Neutrophil (primary cell): ENCODE measurements around the gene EIF2D.

Experiments
- H3K27ac ChIP-seq: fragments of 200-600 bp; sonication (generic); 2 replicates; pipeline ENCODE4 v1.5.1; 2016; ENCODE audit warnings: mild to moderate bottlenecking, moderate library complexity
- H3K27me3 ChIP-seq: fragments of 200-600 bp; sonication (generic); 2 replicates; pipeline ENCODE4 v1.6.0; 2016; ENCODE audit warnings: mild to moderate bottlenecking
- H3K36me3 ChIP-seq: fragments of 200-600 bp; sonication (generic); 2 replicates; pipeline ENCODE4 v1.5.1; 2017
- H3K4me1 ChIP-seq, 2 experiments: fragments of 200-600 bp in 1 of 2; sonication (generic) in 1 of 2; 1 replicate in 1 of 2; 2 replicates in 1 of 2; pipeline versions ENCODE4 v1.5.1 to v1.6.1; 2013 to 2016; ENCODE audit warnings: low read depth in 1 of 2, low read length in 1 of 2, mild to moderate bottlenecking in 1 of 2, moderate library complexity in 1 of 2; ENCODE audit not compliant: control insufficient read depth in 1 of 2, insufficient read depth in 1 of 2
- H3K4me3 ChIP-seq, 2 experiments: fragments of 200-600 bp in 1 of 2; sonication (generic) in 1 of 2; 1 replicate in 1 of 2; 2 replicates in 1 of 2; pipeline ENCODE4 v1.5.1; 2013 to 2016; ENCODE audit warnings: low read depth in 1 of 2, low read length in 1 of 2, mild to moderate bottlenecking in 1 of 2, moderate library complexity in 1 of 2
- H3K9me3 ChIP-seq: fragments of 200-600 bp; sonication (generic); 2 replicates; pipeline ENCODE4 v1.5.1; 2016
- CTCF ChIP-seq: fragments of 200-600 bp; sonication (generic); IDR thresholded peaks from 2 replicates; pipeline ENCODE4 v1.5.1; 2016; ENCODE audit warnings: antibody characterized with exemption

The EIF2D gene

GRCh38 chr1:206595581-206596318 lies 16.5 kb downstream of the EIF2D start:
- TF ChIP-seq CTCF, result no peak
- no peaks in the 10 kb centered on the region for H3K4me1 ChIP-seq
- no peak overlapping the region for H3K4me3 ChIP-seq
- H3K27ac ChIP-seq, result no peak overlapping the region
- no peaks in the 10 kb centered on the region for H3K27me3 ChIP-seq
- no peaks in the 10 kb centered on the region for H3K9me3 ChIP-seq
- peaks cover 52% of the 10 kb centered on the region for H3K36me3 ChIP-seq

- Histone ChIP-seq H3K4me1 (no peaks in the 10 kb centered on the region), H3K9me3 (no peaks in the 10 kb centered on the region), H3K36me3 (peaks cover 53% of the 10 kb centered on the region), H3K27ac (no peak overlapping the region), H3K4me3 (no peak overlapping the region), H3K27me3 (no peaks in the 10 kb centered on the region)
- no peak for TF ChIP-seq CTCF
Measured at GRCh38 chr1:206593351-206593925, 18.8 kb downstream of the EIF2D start.

- H3K4me3 ChIP-seq, result no peak overlapping the region
- H3K36me3 ChIP-seq, result peaks cover 66% of the 10 kb centered on the region
- H3K9me3 ChIP-seq, result no peaks in the 10 kb centered on the region
- H3K27ac ChIP-seq, result no peak overlapping the region
- H3K27me3 ChIP-seq, result no peaks in the 10 kb centered on the region
- TF ChIP-seq CTCF, result no peak
- H3K4me1 ChIP-seq, result no peaks in the 10 kb centered on the region
Measured at GRCh38 chr1:206591696-206592095, 20.6 kb downstream of the EIF2D start.

- Histone ChIP-seq H3K27ac (peak overlapping the region; percentile 56), H3K4me1 (no peaks in the 10 kb centered on the region), H3K9me3 (no peaks in the 10 kb centered on the region), H3K4me3 (no peak overlapping the region), H3K27me3 (no peaks in the 10 kb centered on the region), H3K36me3 (peaks cover 70% of the 10 kb centered on the region)
- TF ChIP-seq CTCF, result no peak
Measured at GRCh38 chr1:206591226-206591625, 21.0 kb downstream of the EIF2D start.

- peaks cover 72% of the 10 kb centered on the region for H3K36me3 ChIP-seq
- H3K9me3 ChIP-seq, result no peaks in the 10 kb centered on the region
- no peaks in the 10 kb centered on the region for H3K4me1 ChIP-seq
- TF ChIP-seq CTCF, result no peak
- no peak overlapping the region for H3K4me3 ChIP-seq
- peak overlapping the region; percentile 56 for H3K27ac ChIP-seq
- H3K27me3 ChIP-seq, result no peaks in the 10 kb centered on the region
Measured at GRCh38 chr1:206590025-206590758, 22.1 kb downstream of the EIF2D start.
